GM12892 (cell line): ENCODE measurements around the gene PEX11A.

Experiments
- POLR2A ChIP-seq: IDR thresholded peaks from 2 replicates; pipeline ENCODE4 v1.6.1; 2011; ENCODE audit warnings: low read depth, low read length, control low read depth
- POLR2AphosphoS5 ChIP-seq: IDR thresholded peaks from 2 replicates; pipeline ENCODE4 v1.6.1; 2011; ENCODE audit warnings: low read depth, low read length, control low read depth
- TAF1 ChIP-seq: IDR thresholded peaks from 2 replicates; pipeline ENCODE4 v1.6.1; 2011; ENCODE audit warnings: low read depth, mild to moderate bottlenecking, control low read depth, low read length, borderline replicate concordance

DNA sequence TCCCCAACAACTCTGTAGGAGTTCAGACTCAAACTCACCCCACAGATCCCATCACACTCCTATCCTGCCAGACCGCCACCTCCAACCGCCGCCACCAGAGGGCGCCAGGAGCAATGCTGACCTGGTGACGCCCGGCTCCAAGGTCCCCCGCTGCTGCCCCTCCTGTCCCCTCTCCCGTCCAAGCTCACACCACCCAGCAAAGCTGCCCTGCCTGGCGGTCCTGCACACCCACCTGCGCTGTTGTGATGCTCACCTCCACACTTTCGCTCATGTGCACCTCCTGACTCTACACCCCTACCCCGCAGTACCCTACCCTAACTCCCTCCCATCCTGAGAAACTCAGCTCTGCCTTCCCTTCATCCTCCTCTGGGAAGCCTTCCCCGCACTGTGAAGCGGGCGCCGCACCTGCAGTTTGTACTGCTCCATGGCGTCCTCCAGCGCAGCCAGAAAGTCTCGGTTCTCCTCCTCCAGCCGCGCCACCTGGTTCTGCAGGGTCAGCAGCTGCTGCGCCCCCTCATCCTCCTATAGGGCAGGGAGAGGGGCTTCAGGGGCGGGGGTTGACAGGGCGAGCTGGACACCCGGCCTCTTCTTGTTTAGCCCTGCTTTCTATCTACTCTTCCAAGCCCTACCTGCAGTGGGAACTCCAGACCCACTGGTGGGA is 43.2 kb downstream of the PEX11A start:
- TF ChIP-seq POLR2A (no peak), POLR2AphosphoS5 (no peak), TAF1 (no peak)
